GM19099 (cell line): ENCODE measurements around the gene KCNK4.

Experiments
- POLR2A ChIP-seq: IDR thresholded peaks from 3 replicates; pipeline ENCODE4 v1.6.1; 2011; ENCODE audit warnings: low read depth; ENCODE audit not compliant: insufficient read length; ENCODE audit errors: extremely low read depth

Gene KCNK4

DNA sequence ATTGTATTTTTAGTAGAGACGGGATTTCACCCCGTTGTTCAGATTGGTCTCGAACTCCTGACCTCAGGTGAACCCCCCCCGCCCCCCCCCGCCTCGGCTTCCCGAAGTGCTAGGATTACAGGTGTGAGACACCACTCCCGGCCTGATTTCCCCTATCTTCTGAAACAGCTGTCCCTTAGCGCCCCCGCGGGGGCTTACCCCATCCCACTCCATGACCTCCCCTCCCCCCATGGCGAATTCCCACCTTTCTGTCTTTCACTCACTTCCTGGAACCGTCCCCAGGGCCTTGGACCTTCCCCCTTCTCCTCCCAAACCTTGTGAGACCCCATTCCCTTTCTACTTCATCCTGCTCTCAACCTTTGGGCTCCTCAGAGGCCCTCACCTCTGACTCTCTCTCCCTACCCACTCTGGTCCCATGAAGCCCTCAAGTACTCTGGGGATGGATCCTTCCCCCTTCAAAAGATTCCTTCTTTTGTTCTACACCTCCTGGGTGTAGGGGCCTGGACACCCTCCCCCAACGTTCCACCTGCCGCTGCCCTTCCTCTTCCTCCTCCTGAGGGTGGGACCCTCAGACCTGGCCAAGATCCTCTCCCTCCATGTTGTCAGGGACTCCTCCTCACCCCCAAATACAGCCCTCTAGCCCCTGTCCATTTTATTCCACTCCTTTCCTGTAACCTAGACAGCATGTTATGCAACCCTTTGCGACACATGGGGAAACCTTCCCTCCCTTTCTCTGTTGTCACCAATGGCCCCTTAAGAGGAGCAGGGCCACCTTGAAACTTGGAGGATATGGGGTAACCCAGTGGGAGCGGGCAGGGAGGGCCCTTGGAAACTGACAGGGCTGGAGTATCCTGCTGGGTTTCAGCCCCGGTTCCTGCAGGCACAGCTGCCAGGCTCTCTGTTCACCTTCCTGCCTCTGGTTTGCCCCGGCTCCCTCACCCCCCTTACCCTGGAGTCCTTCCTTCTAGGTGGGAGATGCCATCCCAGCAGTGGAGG lies 28.0 kb downstream of the KCNK4 start:
- no peak for TF ChIP-seq POLR2A

DNA sequence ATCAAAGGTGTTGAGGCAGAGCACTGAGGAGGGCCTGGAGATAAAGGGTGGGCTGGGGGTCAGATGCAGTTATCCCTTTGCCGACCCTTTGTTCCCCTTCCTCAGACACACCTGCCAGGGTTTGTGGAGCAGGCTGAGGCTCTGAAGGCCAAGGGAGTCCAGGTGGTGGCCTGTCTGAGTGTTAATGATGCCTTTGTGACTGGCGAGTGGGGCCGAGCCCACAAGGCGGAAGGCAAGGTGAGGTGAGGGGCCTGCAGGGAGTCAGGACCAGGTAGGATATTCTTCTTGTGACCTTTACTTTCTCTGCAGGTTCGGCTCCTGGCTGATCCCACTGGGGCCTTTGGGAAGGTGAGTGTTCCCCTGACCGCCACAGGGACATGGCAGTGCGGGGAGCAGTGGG lies 29.5 kb downstream of the KCNK4 start:
- TF ChIP-seq POLR2A: no peak

DNA sequence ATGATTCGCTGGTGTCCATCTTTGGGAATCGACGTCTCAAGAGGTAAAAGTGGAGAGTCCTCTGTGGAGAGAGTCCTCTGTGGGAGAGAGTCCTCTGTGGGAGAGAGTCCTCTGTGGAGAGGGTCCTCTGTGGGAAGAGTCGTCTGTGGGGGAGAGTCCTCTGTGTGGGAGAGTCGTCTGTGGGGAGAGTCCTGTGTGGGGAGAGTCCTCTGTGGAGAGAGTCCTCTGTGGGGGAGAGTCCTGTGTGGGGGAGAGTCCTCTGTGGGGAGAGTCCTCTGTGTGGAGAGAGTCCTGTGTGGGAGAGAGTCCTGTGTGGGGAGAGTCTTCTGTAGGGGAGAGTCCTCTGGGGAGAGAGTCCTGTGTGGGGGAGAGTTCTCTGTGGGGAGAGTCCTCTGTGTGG lies 29.9 kb downstream of the KCNK4 start:
- no peak for TF ChIP-seq POLR2A

DNA sequence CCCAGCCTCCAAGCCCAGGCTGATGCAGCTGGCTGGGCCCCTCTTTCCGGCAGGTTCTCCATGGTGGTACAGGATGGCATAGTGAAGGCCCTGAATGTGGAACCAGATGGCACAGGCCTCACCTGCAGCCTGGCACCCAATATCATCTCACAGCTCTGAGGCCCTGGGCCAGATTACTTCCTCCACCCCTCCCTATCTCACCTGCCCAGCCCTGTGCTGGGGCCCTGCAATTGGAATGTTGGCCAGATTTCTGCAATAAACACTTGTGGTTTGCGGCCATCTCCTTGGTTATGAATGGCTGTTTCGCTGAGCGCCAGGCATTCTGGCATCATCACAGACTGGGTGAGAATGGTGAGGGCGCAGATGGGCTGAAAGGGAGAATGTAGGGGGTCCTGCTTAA lies 30.4 kb downstream of the KCNK4 start:
- TF ChIP-seq POLR2A: no peak

DNA sequence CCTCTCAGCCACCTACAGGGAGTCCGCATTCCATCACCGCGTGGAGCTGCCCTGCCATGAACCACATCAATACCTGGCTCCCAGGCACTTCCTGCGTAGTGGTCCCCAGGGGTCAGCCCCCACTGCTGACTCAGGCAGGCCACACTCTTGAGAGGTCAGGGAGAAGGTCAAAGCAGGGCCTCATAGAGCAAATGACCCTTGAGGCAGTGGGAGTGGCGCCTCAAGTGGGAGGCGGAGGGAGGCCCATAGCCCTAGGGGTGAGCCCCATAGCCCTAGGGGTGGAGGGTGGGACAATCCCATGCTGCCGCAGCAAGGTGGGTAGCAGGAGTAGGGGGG lies 31.8 kb downstream of the KCNK4 start:
- no peak for TF ChIP-seq POLR2A

DNA sequence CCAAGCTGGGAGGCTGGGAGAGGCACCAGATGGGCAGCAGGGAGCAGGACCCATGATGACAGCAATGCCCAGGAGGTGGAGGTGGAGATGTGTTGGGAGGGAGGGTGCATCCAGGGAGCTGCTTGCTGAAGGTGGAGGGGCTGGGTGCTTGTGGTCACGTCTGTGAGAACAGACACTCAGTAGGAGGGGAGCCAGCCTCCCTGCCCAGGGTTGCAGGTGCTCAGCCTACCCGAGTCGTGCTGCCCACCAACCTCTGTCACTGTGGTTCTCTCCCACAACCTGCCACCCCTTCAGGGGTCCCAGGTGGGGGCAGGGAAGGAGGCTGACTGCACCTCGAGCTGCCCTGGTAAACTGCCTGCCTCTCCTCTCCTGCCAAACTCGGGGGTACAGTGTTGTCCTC lies 32.3 kb downstream of the KCNK4 start:
- no peak for TF ChIP-seq POLR2A

DNA sequence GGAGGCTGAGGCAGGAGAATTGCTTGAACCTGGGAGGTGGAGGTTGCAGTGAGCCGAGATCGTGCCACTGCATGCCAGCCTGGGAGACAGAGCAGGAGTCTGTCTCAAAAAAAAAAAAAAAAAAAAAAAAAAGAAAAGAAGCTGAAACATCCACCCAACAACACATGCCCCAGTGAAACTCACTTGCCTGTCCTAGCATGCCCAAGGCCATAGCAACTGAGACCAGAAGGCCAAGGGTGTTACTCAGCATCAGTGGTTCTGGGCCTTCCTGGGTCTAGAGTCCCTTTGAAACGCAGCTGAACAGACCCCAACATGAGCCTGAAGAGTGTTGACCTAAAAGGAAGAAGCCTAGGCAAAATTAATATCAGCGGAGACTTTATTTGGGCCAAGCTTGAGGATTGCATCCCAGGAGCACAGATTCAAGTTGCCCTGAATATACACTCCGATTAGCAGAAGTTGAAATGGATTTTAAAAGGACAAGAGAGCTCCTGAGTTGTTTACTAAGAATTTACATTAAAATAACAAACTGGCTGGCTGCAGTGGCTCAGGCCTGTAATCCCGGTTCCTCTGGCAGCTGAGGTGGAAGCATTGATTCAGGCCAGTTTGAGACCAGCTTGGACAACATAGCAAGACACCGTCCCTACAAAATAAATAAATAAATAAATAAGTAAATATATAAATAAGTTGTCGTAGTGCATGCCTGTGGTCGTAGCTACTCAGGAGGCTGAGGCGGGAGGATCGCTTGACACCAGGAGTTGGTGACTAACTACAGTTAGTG lies 33.8 kb downstream of the KCNK4 start:
- TF ChIP-seq POLR2A: no peak

DNA sequence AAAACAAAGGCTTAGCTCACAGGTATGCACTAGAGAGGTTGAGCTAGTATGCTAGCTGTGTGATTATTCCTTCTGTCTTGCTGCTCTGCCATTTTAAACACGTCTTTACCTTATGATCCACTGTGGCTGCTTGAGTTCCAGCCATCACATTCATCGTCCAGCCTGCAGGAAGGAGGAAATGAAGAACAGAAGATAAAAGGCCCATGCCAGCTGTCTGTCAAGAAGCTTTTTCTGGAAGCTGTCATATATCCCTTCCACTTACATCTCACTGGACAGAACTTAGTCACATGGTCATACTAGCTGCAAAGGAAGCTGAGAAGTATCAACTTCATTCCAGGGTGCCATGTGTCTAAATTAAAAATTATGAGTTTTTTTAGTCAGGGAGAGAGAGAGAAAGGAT lies 36.3 kb downstream of the KCNK4 start:
- no peak for TF ChIP-seq POLR2A

DNA sequence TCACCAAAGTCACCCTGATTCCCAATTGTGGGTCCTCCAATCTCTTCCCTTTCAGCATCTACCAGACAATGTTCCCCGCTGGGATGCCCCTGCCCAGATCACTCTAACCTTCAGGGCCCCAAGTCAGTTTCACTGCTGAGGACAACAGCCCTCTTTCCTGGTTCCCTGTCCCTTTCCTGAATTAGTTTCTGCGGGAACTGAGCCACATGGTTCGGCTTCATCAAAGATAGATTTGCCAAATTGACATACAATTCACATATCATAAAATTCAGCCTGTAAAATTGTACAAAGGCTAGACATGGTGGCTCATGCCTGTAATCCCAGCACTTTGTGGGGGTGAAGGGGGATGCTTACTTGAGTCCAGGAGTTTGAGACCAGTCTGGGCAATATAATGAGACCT lies 36.9 kb downstream of the KCNK4 start:
- no peak for TF ChIP-seq POLR2A

DNA sequence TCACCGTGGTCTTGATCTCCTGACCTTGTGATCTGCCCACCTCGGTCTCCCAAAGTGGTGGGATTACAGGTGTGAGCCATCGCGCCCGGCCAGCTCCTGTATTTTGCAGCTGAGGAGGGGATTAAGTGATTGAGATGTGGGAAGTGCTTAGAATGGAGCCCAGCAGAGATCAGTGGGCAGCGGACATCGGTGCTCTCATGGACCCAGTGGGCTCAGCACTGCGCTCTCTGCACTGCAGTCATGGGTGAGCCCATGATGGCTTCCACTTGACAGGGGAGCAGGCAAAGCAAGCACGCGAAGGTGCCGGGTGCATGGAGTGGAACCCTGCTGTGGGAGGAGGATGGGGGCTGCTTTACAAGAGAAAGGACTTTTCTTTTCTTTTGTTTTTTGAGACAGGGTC lies 39.8 kb downstream of the KCNK4 start:
- TF ChIP-seq POLR2A: no peak

DNA sequence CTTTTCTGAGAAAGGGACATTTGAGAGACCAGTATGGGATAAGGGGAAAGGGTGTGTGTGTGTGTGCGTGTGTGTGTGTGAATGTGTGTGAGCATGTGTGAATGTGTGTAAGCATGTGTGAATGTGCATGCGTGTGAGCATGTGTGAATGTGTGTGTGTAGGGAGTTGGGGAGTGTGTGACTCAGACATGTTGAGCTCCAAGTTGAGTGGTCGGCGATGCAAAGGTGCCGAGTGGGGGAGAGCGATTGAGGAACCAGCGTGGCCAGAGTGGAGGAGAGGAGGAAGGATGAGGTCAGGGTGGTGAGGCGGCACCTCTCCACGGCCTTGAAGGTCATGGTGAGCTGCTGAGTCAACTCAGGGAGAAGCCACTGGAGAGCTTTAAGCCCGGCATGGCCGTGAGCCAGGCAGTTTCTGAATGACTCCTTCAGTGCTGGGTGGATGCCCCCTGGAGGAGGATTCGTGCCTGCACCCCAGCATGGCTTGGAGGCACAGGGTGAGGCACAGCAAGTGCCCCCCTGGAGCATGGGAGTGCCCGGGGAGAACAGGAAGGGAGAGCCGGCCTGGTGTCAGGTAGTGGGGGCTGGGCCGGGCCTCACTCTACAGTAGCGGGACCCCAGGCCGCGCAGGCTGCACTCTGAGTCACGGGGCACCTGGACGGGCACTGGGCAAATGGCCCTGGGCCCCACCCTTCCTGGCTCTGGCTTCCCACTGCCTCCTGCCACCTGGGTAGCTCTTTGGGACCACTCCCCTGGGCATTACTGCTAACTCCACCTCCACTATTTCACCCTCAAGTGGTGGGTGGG lies 40.7 kb downstream of the KCNK4 start:
- no peak for TF ChIP-seq POLR2A

DNA sequence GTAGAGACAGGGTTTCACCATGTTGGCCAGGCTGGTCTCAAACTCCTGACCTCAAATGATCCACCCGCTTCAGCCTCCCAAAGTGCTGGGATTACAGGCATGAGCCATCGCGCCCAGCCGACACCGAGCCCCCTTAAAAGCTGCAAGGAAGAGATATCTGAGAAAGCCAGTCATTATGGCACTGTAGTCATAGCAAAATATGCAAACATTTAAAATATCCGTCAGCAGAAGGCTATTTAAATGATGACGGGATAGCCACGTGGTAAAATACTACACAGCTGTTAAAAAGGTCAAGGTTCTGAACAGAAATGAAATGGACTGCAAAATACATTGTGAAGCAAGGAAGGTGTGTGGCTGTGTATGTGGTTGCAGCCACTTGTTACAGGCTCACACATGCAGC lies 42.5 kb downstream of the KCNK4 start:
- TF ChIP-seq POLR2A: no peak

DNA sequence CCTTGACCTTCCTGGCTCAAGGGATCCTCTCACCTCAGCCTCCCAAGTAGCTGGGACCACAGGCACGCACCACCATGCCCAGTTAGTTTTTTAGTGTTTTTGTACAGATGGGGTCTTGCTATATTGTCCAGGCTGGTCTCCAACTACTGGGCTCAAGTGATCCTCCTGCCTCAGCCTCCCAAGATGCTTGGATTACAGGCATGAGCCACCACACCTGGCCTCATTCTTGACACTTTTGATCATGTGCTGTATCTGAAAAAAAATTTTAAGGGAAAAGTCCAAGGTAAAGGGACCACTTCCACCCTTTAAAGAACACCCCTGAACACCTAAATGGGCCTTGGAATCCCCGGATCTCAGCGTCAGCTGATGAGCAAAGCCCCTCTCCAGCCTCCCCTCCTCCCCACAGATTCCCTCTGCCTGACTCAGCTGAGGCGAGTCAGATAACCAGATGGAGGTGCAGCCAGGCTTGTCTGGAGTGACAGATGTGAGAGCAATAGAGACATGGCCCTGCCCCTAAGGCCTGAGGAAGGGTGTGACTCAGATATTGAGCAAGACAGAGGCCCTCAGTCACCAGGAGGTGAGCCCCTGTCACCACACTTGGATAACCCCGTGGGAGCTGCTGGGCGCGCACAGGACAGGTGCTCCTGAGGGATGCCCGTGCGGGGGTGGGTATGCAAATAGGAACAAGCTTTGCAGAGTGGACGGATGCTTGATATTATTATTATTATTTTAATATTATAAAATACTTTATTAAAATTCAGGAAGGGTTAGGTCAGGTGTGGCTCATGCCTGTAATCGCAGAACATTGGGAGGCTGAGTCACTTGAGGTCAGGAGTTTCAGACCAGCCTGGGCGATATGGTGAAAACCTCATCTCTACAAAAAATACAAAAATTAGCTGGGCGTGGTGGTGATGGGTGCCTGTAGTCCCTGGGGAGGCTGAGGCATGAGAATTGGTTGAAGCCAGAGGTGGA lies 43.9 kb downstream of the KCNK4 start:
- TF ChIP-seq POLR2A: peak; percentile 46
